Measurements from ENCODE around the gene STRA8.

The STRA8 gene

GRCh38 chr7:135291809-135292253 lies 58.2 kb downstream of the STRA8 start:
- Histone ChIP-seq H3K4me2 (ENCODE audit: low read length) (no peak overlapping the region), H3K27ac (ENCODE audit: low read depth, low read length, poor library complexity, severe bottlenecking) (no peak overlapping the region), H3K9me3 (ENCODE audit: low read length) (no peaks in the 10 kb centered on the region), H3K9ac (ENCODE audit: low read length) (no peak overlapping the region), H3K27me3 (ENCODE audit: insufficient read depth, low read length) (no peaks in the 10 kb centered on the region), H3F3A (ENCODE audit: insufficient read depth, low read length) (no peaks in the 10 kb centered on the region), H4K20me1 (ENCODE audit: insufficient read depth, low read length) (no peaks in the 10 kb centered on the region), H2AFZ (ENCODE audit: low read length) (no peak overlapping the region), H3K4me1 (ENCODE audit: insufficient read depth, low read length, severe bottlenecking) (no peaks in the 10 kb centered on the region), H3K4me3 (ENCODE audit: low read depth, low read length, poor library complexity, severe bottlenecking) (no peak overlapping the region), H3K9me2 (ENCODE audit: low read depth, low read length) (no peaks in the 10 kb centered on the region), H3K79me2 (ENCODE audit: insufficient read depth, low read length) (no peaks in the 10 kb centered on the region), H3K36me3 (ENCODE audit: insufficient read depth, low read length) (no peaks in the 10 kb centered on the region)
- TF ChIP-seq EZH2 (IDR thresholded peaks at IDR 0.05; ENCODE audit: borderline replicate concordance, low read length), result no peak

GRCh38 chr7:135299235-135299634 lies 65.6 kb downstream of the STRA8 start:
- Histone ChIP-seq H3K27ac (ENCODE audit: low read depth, low read length, poor library complexity, severe bottlenecking) (no peak overlapping the region), H3K36me3 (ENCODE audit: insufficient read depth, low read length) (no peaks in the 10 kb centered on the region)
- TF ChIP-seq EZH2 (IDR thresholded peaks at IDR 0.05; ENCODE audit: borderline replicate concordance, low read length), result no peak
- no peak for TF ChIP-seq CTCF (IDR thresholded peaks at IDR 0.05; ENCODE audit: low read length)

GRCh38 chr7:135300913-135301765 lies 67.5 kb downstream of the STRA8 start:
- H3K4me2 ChIP-seq (ENCODE audit: low read length), result no peak overlapping the region
- H3K27me3 ChIP-seq (ENCODE audit: insufficient read depth, low read length), result no peaks in the 10 kb centered on the region; the same call in 1 of the 2 replicates
- no peak overlapping the region for H2AFZ ChIP-seq (ENCODE audit: low read length)
- no peaks in the 10 kb centered on the region for H3K36me3 ChIP-seq (ENCODE audit: insufficient read depth, low read length)
- H3K4me3 ChIP-seq (ENCODE audit: low read depth, low read length, poor library complexity, severe bottlenecking), result no peak overlapping the region
- TF ChIP-seq EZH2 (IDR thresholded peaks at IDR 0.05; ENCODE audit: borderline replicate concordance, low read length) (no peak), CTCF (IDR thresholded peaks at IDR 0.05; ENCODE audit: low read length) (no peak)
- H3K9me3 ChIP-seq (ENCODE audit: low read length), result no peaks in the 10 kb centered on the region
- H3K27ac ChIP-seq (ENCODE audit: low read depth, low read length, poor library complexity, severe bottlenecking), result no peak overlapping the region
- H3K79me2 ChIP-seq (ENCODE audit: insufficient read depth, low read length), result no peaks in the 10 kb centered on the region
- no peak overlapping the region for H3K9ac ChIP-seq (ENCODE audit: low read length)
- H3K9me2 ChIP-seq (ENCODE audit: low read depth, low read length), result no peaks in the 10 kb centered on the region
- H3K4me1 ChIP-seq (ENCODE audit: insufficient read depth, low read length, severe bottlenecking), result no peaks in the 10 kb centered on the region
- H4K20me1 ChIP-seq (ENCODE audit: insufficient read depth, low read length), result no peaks in the 10 kb centered on the region
- H3F3A ChIP-seq (ENCODE audit: insufficient read depth, low read length), result no peaks in the 10 kb centered on the region

More at GRCh38 chr7:135299235-135299634, 65.6 kb downstream of the STRA8 start:
- H3K9me3 ChIP-seq (ENCODE audit: low read length), result no peaks in the 10 kb centered on the region
- no peaks in the 10 kb centered on the region for H3K4me1 ChIP-seq (ENCODE audit: insufficient read depth, low read length, severe bottlenecking)
- H3K27me3 ChIP-seq (ENCODE audit: insufficient read depth, low read length), result no peaks in the 10 kb centered on the region; the same call in 1 of the 2 replicates
- H3K4me3 ChIP-seq (ENCODE audit: low read depth, low read length, poor library complexity, severe bottlenecking), result no peak overlapping the region
- no peak overlapping the region for H3K9ac ChIP-seq (ENCODE audit: low read length)
- H3F3A ChIP-seq (ENCODE audit: insufficient read depth, low read length), result no peaks in the 10 kb centered on the region
- H3K79me2 ChIP-seq (ENCODE audit: insufficient read depth, low read length), result no peaks in the 10 kb centered on the region
- H3K4me2 ChIP-seq (ENCODE audit: low read length), result no peak overlapping the region
- H3K9me2 ChIP-seq (ENCODE audit: low read depth, low read length), result no peaks in the 10 kb centered on the region
- no peaks in the 10 kb centered on the region for H4K20me1 ChIP-seq (ENCODE audit: insufficient read depth, low read length)
- H2AFZ ChIP-seq (ENCODE audit: low read length), result no peak overlapping the region

All from OCI-LY1 (cell line).